CD4-positive, alpha-beta T cell treated with Interleukin-10 for 1 hour (primary cell): ENCODE results near the gene SPOUT1.
"Not testable (repeated sequence)": the region's sequence is repeated elsewhere in the genome, so short reads cannot be mapped to it uniquely, and the experiment has no call there.

Source experiments
- DNase-seq: peaks from one replicate; pipeline ENCODE4 v3.0.0-alpha.2; 2020

Gene SPOUT1

GRCh38 chr9:128808543-128808942, 21.1 kb downstream of the SPOUT1 start:
- DNase-seq, result no peak

GRCh38 chr9:128807827-128808226, 21.8 kb downstream of the SPOUT1 start:
- no peak for DNase-seq

- no peak for DNase-seq
Observed at GRCh38 chr9:128805661-128806060, 23.9 kb downstream of the SPOUT1 start.

GRCh38 chr9:128802482-128802881, 27.1 kb downstream of the SPOUT1 start:
- DNase-seq, result no peak

- no peak for DNase-seq
Observed at GRCh38 chr9:128800061-128800460, 29.5 kb downstream of the SPOUT1 start.

- no peak for DNase-seq
Observed at GRCh38 chr9:128798896-128799295, 30.7 kb downstream of the SPOUT1 start.

GRCh38 chr9:128794961-128795360, 34.6 kb downstream of the SPOUT1 start:
- not testable (repeated sequence) for DNase-seq

- DNase-seq, result no peak
Observed at GRCh38 chr9:128792978-128793686, 36.5 kb downstream of the SPOUT1 start.

- DNase-seq, result no peak
Observed at GRCh38 chr9:128792134-128792533, 37.5 kb downstream of the SPOUT1 start.

- DNase-seq, result no peak
Observed at GRCh38 chr9:128790536-128790935, 39.1 kb downstream of the SPOUT1 start.

GRCh38 chr9:128788445-128788844, 41.1 kb downstream of the SPOUT1 start:
- DNase-seq, result no peak

- no peak for DNase-seq
Observed at GRCh38 chr9:128787659-128788058, 41.9 kb downstream of the SPOUT1 start.

- DNase-seq, result peak; percentile 92
Observed at GRCh38 chr9:128786681-128787601, 42.7 kb downstream of the SPOUT1 start, which contains the start of gene TBC1D13. TBC1D13 (plus strand) TSS chr9:128787253; CDS start chr9:128787354, 101 bp downstream.

GRCh38 chr9:128785427-128785826, 44.2 kb downstream of the SPOUT1 start:
- no peak for DNase-seq

GRCh38 chr9:128782669-128783068, 46.9 kb downstream of the SPOUT1 start:
- no peak for DNase-seq

GRCh38 chr9:128781187-128782070, 48.2 kb downstream of the SPOUT1 start:
- no peak for DNase-seq

- DNase-seq, result not testable (repeated sequence)
Observed at GRCh38 chr9:128780093-128780492, 49.5 kb downstream of the SPOUT1 start.

- no peak for DNase-seq
Observed at GRCh38 chr9:128774804-128775203, 54.8 kb downstream of the SPOUT1 start.

- no peak for DNase-seq
Observed at GRCh38 chr9:128773049-128773448, 56.5 kb downstream of the SPOUT1 start.

GRCh38 chr9:128771745-128772519, 57.7 kb downstream of the SPOUT1 start, which contains the start of gene ZER1:
ZER1 (minus strand) TSS chr9:128771927; CDS start chr9:128755565, 16,362 bp downstream.
- DNase-seq, result peak; percentile 94

GRCh38 chr9:128771094-128771721, 58.4 kb downstream of the SPOUT1 start:
- peak; percentile 30 for DNase-seq
